Activated CD8-positive, alpha-beta memory T cell treated with anti-CD3 and anti-CD28 coated beads for 24 hours (primary cell): ENCODE results near the gene PIR.
A peak's percentile ranks its signal among the peaks of the same experiment; 100 is the strongest.

Source experiments
- DNase-seq: peaks from one replicate; pipeline ENCODE4 v3.0.0-alpha.2; 2020

The PIR gene

DNA sequence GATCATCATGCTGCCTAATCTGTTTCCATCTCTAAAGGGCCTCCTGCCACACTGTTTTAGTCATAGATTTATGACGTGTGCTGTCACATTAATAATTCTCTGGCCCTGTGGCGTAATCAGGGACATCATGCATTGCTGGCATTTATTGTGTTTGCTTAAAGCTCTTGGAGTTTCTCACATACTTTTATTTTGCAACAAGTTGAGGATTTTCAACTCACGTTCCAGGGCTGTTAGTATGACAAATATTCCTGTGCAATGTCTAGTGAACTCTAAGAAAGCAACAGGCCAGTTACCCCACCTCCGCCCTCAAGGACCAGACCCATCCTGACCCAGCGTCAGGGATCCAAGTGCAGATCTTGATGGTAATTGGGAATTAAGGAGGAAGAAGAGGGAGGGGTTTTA is 150.1 kb downstream of the PIR start:
- no peak for DNase-seq

DNA sequence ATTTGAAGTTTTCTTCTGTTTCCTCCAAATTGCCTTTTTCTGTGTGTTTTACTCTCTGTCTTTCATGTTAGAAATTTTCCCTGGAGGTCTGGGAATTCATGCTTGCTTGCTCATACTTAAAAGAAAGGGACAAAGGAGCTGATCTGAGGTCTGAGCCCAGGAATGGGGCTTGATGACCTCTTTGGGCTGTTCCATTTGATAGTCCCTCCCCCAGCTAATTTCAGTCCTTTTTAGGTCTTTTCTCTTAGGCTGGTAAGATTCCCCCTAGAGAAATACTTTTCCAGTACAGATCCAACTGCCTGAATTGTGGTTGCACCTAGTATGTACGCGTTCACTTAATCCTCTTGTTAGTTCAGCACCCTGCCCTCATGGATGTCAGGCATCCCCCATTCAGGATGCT is 152.3 kb downstream of the PIR start:
- DNase-seq: no peak

- no peak for DNase-seq
Observed at GRCh38 chrX:15336023-15336413, 157.1 kb downstream of the PIR start.

GRCh38 chrX:15335135-15336022 is 157.8 kb downstream of the PIR start, which contains the start of gene PIGA:
TSS of gene PIGA (minus strand) at chrX:15335523. CDS start at chrX:15331930, 3,593 bp downstream.
- peak; percentile 89 for DNase-seq
